ENCODE measurements around the gene MT1A. TPM values are rescaled to one million over a fixed set of nuclear protein-coding genes. Genes with fewer than 3 reads are reported as not detected.

Gene MT1A
- total and polyA plus RNA-seq, 10 of the 15 experiments (the other 5 are each of a cell fraction or from before 2014, with no cell fraction given): not detected

- no peak for TF ChIP-seq MYC (IDR thresholded peaks at IDR 0.05; ENCODE audit: insufficient read depth, insufficient read length, insufficient replicate concordance, low read length, severe bottlenecking)
- peak; percentile 33; the same call in 1 of the 2 replicates for TF ChIP-seq NKRF (conservative IDR thresholded peaks at IDR 0.05)
- no peak for TF ChIP-seq CHD4 (IDR thresholded peaks at IDR 0.05)
- no peak for TF ChIP-seq RBBP5 (conservative IDR thresholded peaks at IDR 0.05)
- TF ChIP-seq ZNF217 (IDR thresholded peaks at IDR 0.05): peak; percentile 77; the same call in 1 of the 2 replicates
- no peak for TF ChIP-seq NFIC (IDR thresholded peaks at IDR 0.05; ENCODE audit: low read depth, low read length)
- TF ChIP-seq MLLT1 (IDR thresholded peaks at IDR 0.05): 0 out of 2 replicates have a peak, but pooled peaks have one; percentile 37
Observed at GRCh38 chr16:56608043-56608875, 30.2 kb upstream of the MT1A start, which contains the start of gene MT2A (continued).

All from GM12878 (cell line).